HG02973 (cell line): ENCODE measurements around the gene GOLGA8J.
"Not testable (repeated sequence)": the region's sequence is repeated elsewhere in the genome, so short reads cannot be mapped to it uniquely, and the experiment has no call there.

Experiments
- ATAC-seq: cut with Tn5 transposase; IDR thresholded peaks from one replicate; pipeline ENCODE4 v1.9.1; 2021; ENCODE audit warnings: moderate library complexity; ENCODE audit not compliant: unreplicated experiment

Gene GOLGA8J

DNA sequence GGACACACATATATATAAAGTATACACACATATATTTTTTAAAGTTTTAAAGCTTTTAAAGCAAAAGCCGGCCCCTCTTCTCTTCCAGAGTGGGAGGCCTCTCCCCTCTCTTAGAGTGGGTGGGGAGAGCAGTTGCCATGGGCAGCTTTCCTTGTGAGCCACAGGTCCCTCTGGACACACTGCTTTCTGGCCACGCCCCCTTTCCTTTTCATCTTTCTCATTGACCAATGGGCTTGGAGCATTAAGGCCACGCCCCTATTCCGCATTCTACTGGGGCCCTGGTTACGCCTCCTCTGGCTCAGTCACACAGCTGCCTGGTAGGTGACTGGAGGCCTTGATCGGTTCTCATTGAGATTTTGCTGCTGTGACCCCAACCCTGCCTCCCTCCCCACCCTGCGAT is at the start of gene GOLGA8J:
Gene GOLGA8J, plus strand, starts transcription at position 301 of the 400 bp plus-strand sequence. Its CDS starts 98 bp downstream, at position 399.
- ATAC-seq, result not testable (repeated sequence)

- no peak for ATAC-seq
Measured at GRCh38 chr15:30033211-30033610, 49.5 kb upstream of the GOLGA8J start.

GRCh38 chr15:30033763-30034162 is 49.0 kb upstream of the GOLGA8J start:
- ATAC-seq, result no peak

- ATAC-seq, result no peak
Measured at GRCh38 chr15:30036036-30036703, 46.6 kb upstream of the GOLGA8J start.

DNA sequence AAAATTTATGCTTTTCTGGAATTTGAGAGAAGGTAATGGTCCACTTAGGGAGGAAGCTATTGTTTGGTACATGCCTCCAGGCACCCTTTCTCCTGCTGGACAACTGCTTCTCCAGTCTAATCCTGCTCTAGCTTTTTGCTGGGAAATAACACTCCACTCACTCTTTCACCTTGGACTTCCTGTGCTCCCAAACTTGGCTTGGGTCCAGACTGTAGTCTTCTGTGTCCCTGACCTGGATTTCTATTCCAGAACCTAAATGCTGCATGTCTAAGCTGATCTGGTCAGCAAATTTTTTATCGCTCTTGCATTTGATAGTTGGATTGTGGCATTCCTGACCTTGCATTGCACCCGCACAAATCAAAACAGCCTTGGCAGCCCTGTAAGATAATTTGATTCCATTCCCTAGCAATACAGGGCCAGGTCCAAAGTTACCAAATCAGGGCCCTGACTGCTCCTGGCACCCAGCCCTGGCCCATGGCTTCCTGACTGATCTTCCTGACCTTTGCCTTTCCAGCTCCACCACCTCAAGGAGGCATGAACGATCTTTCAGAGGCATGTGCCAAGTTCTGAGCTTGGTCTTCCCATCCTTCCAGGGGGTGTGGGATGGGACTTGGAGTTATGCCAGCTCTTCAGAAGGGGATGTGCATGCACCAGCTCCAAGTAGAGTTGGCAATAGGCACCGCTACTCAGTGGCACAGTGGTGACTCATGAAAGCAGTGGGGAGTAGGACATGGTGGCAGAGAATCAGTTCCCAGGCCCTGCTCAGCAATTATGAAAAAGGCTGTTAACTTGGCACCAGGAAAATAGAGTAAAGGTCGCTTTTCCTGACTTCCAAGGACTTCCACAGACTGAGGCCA is 43.9 kb upstream of the GOLGA8J start:
- no peak for ATAC-seq

DNA sequence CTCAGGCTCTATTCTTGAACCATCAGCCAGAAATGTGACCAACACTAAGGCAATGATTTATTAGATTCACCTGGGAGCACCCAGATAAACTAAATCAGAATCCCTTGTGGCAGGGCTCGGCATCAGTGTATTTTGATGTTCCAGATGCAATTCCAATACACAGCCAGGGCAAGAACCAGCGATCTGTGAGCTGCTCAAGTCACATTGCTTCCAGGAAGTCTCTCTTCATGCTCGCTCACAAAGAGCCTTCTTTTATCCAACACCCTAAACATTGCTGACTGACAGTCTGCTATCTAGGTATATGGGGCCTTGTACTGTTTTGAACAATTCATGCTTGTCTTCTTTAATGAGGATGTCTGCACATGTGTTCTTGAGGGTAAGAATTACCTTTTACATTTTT is 40.9 kb upstream of the GOLGA8J start:
- ATAC-seq, result no peak

DNA sequence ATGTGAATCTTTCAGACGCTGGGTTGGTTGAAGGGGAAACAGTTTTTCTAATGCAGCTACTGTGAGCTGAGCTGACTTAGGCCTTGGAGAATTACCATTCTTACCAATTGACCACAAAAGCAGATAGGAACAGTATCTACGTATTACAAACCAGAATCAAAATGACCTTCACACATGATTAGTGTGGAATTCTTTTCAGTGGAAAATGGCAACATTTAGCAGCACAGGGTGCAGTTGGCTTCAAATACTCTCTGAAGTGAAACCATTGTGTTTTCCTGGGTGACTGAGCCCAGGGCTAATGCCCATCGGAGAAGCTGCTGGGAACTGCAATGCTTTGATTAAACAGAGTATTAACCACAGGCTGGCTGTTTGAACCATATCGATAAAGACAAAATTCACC is 40.2 kb upstream of the GOLGA8J start:
- ATAC-seq, result no peak

- no peak for ATAC-seq
Measured at GRCh38 chr15:30043211-30043655, 39.5 kb upstream of the GOLGA8J start.

- ATAC-seq, result no peak
Measured at GRCh38 chr15:30044377-30044776, 38.4 kb upstream of the GOLGA8J start.

GRCh38 chr15:30044826-30045225 is 37.9 kb upstream of the GOLGA8J start:
- not testable (repeated sequence) for ATAC-seq

GRCh38 chr15:30045248-30046041 is 37.3 kb upstream of the GOLGA8J start:
- ATAC-seq, result not testable (repeated sequence)

DNA sequence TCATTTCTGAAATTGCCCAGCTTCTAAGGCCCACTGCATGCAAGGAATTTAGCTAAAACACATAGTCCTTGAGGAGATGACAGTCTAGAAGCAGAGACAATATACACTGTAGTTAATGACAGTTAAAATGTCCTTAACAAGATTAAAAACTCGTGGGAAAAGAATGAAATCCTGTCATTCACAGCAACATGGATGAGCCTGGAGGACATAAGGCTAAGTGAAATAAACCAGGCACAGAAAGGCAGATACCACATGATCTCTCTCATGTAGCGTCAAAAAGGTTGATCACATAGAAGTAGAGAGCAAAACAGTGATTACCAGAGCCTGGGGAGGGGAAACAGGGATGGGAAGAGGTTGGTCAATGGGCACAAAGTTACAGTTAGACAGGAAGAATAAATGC is 36.3 kb upstream of the GOLGA8J start:
- no peak for ATAC-seq

DNA sequence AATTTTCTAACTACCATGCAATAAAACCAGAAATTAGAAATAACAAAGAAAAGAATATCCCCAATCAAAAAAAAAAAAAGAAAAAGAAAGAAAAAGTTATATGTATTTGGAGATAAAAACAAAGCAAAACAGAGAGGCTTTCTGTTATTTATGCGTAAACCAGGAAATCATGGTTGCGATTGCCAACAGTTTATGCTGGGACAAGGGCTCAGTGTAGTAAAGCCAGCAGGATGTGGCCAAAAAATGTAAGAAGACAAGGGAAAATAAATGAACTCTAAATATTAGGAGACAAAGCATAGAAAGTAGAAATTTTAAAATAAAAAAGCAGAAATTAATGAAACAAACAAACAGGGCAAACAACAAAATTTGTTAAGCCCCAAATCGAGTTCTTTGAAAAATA is 27.2 kb upstream of the GOLGA8J start:
- ATAC-seq, result no peak

DNA sequence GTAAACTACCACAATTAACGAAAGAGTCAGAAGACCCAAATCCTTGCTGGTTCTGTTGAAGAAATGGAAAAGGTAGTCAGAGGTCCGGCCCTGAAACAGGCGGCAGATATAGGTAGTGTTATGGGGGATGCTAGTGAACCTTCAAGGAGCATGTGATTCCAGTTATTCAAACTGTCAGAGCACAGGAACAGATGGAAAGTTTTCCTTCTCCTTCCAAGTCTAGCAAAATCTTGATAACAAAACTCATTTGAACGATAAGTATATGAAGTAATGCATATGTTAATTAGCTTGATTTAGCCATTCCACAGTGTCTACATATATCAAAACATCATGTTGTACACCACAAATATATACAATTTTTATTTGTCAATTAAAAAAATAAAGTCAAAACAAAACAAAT is 26.6 kb upstream of the GOLGA8J start:
- no peak for ATAC-seq

DNA sequence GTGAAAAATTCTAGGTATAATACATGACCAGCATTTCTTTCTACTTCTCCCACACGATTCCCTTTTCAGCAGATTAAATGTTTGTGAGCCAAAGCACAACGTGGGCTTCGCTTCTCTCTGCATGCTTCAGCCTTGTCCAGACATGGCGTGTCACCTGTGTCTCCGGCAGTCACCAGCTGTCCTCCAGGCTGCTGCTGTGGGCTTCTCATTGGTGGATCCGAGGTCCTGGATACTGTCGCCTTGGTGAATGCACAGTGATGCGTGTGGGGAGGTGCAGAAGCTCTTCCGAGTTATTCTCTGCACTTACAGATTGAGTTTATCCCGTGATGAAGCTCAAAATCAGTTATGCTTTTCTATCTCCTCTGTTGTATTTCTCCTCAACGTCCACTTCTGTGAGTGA is 23.0 kb upstream of the GOLGA8J start:
- ATAC-seq, result no peak

- no peak for ATAC-seq
Measured at GRCh38 chr15:30062881-30063280, 19.9 kb upstream of the GOLGA8J start.

DNA sequence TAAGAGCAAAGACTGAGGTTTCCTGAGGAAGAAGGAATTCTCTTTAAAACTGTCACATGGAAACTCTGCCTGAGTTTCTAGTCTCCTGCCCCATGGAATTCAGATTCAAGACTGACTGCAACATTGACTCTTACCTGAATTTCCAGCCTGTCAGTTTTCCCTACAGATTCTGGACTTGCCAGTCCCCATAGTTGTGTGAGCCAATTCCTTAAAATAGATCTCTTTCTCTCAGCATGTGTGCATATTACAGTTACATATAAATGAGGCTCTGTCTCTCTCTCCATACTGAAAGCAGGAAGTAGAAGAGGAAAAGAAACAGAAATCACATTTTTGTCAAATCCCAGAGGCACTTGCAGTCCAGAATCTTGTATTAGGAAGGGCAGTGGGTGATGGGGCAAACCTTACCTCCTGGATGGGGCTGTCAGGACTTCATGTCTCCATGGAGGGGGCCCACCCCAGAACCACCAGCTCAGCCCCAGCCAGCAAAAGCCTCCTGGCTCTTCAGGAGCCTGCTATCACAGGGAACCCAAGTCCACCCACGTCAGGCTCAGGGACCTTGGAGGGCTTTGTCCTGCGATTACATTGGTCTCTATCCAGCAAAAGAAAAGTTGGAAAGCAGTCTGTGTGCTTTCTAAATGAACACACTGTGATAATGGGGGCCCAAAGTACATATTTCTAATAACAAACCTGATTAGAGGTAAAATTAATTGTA is 18.8 kb upstream of the GOLGA8J start:
- no peak for ATAC-seq

GRCh38 chr15:30065025-30065801 is 17.5 kb upstream of the GOLGA8J start:
- no peak for ATAC-seq

- ATAC-seq, result no peak
Measured at GRCh38 chr15:30068326-30068725, 14.4 kb upstream of the GOLGA8J start.

DNA sequence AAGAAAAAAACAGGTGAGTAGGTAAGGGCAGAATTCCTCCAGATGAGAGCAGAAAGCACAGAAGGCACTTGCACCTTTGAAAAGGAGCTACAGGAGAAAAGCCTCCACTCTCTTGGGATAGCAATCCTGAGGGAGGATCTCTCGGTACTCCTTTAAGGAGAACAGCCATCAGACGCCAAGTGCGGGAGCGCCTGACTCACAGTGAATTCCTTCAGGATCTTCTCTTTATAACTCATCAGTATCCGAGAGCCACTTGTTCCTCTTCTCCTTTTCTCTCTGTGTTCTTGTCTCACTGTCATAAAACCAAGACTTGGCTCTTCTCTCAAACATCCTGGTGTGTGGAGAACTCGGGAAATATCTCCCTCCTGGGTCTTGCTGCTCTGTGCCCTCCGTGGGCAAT is 10.1 kb upstream of the GOLGA8J start:
- no peak for ATAC-seq
